Ammon's horn (tissue), 1 donor: Measurements from ENCODE around the gene HNF4A.

Experiments
- DNase-seq: peaks from one replicate; pipeline ENCODE4 v3.0.0-alpha.2; 2016; ENCODE audit warnings: low spot score

The HNF4A gene

GRCh38 chr20:44406572-44407137, 51.2 kb downstream of the HNF4A start:
- no peak for DNase-seq

GRCh38 chr20:44407402-44408184, 52.1 kb downstream of the HNF4A start:
- no peak for DNase-seq

- DNase-seq = no peak
Measured at GRCh38 chr20:44409132-44409600, 53.7 kb downstream of the HNF4A start.

- no peak for DNase-seq
Measured at GRCh38 chr20:44410583-44411019, 55.1 kb downstream of the HNF4A start.

- DNase-seq = no peak
Measured at GRCh38 chr20:44411020-44411756, 55.7 kb downstream of the HNF4A start.

GRCh38 chr20:44411757-44412401, 56.4 kb downstream of the HNF4A start:
- DNase-seq = no peak

- DNase-seq = no peak
Measured at GRCh38 chr20:44412402-44413144, 57.1 kb downstream of the HNF4A start.

- DNase-seq = no peak
Measured at GRCh38 chr20:44413575-44414345, 58.3 kb downstream of the HNF4A start.

- DNase-seq = no peak
Measured at GRCh38 chr20:44414346-44414714, 58.8 kb downstream of the HNF4A start.

GRCh38 chr20:44414808-44415207, 59.3 kb downstream of the HNF4A start:
- no peak for DNase-seq

GRCh38 chr20:44415833-44416715, 60.6 kb downstream of the HNF4A start:
- no peak for DNase-seq

- no peak for DNase-seq
Measured at GRCh38 chr20:44418069-44418905, 62.8 kb downstream of the HNF4A start.

- DNase-seq = no peak
Measured at GRCh38 chr20:44419131-44419844, 63.8 kb downstream of the HNF4A start.

GRCh38 chr20:44420497-44420896, 65.0 kb downstream of the HNF4A start:
- no peak for DNase-seq

- DNase-seq = no peak
Measured at GRCh38 chr20:44422083-44422482, 66.6 kb downstream of the HNF4A start.

GRCh38 chr20:44423480-44423879, 68.0 kb downstream of the HNF4A start:
- DNase-seq = no peak

- DNase-seq = no peak
Measured at GRCh38 chr20:44424039-44424495, 68.6 kb downstream of the HNF4A start.

GRCh38 chr20:44425923-44426322, 70.4 kb downstream of the HNF4A start:
- no peak for DNase-seq
